CD4-positive, alpha-beta memory T cell (primary cell): ENCODE measurements around the gene CGA. TPM values are rescaled to one million over a fixed set of nuclear protein-coding genes. Genes with fewer than 3 reads are reported as not detected.

ENCODE experiments used
- CTCF ChIA-PET: fragments of 350-600 bp; sonication (Branson Sonifier 250); formaldehyde crosslinking; loops from one replicate; lab custom pipeline; 2021; ENCODE audit warnings: inconsistent platforms; ENCODE audit not compliant: partially characterized antibody; lab: Charles Lee
- POLR2A ChIA-PET: fragments of 350-600 bp; sonication (Branson Sonifier 250); formaldehyde crosslinking; loops from one replicate; lab custom pipeline; 2021; ENCODE audit not compliant: partially characterized antibody; lab: Charles Lee
- DNase-seq, 5 donors: peaks; one replicate each; pipeline versions ENCODE4 v3.0.0 to v3.0.0-alpha.2; 2020 to 2022; ENCODE audit warnings: mixed read lengths in 1 of 5
- H3K27ac ChIP-seq: one replicate; pipeline ENCODE4 v1.7.0; 2013; ENCODE audit warnings: low read depth, low read length
- H3K27me3 ChIP-seq: 2 replicates; pipeline ENCODE4 v1.7.0; 2013; ENCODE audit warnings: mild to moderate bottlenecking, low read length, moderate library complexity; ENCODE audit not compliant: insufficient read depth
- H3K36me3 ChIP-seq: 2 replicates; pipeline ENCODE4 v1.7.0; 2013; ENCODE audit warnings: mild to moderate bottlenecking, low read length, moderate library complexity; ENCODE audit not compliant: insufficient read depth
- H3K4me1 ChIP-seq: 2 replicates; pipeline ENCODE4 v1.7.0; 2013; ENCODE audit warnings: mild to moderate bottlenecking, low read length, moderate library complexity; ENCODE audit not compliant: insufficient read depth
- H3K4me3 ChIP-seq, 2 donors: one replicate each; pipeline ENCODE4 v1.7.0; 2013; ENCODE audit warnings: low read length in 2 of 2, mild to moderate bottlenecking in 1 of 2
- H3K9me3 ChIP-seq, 2 donors: one replicate each; pipeline ENCODE4 v1.7.0; 2013; ENCODE audit warnings: low read length in 2 of 2, control low read depth in 1 of 2; ENCODE audit not compliant: control insufficient read depth in 1 of 2
- H3K27ac Mint-ChIP-seq, 7 donors: one replicate each; pipeline ENCODE4 v1.8.0; 2020 to 2021; ENCODE audit warnings: mixed read lengths in 7 of 7, mild to moderate bottlenecking in 6 of 7, inconsistent platforms in 3 of 7, moderate library complexity in 3 of 7
- H3K27me3 Mint-ChIP-seq, 2 donors: one replicate each; pipeline ENCODE4 v1.8.0; 2020 to 2021; ENCODE audit warnings: mixed read lengths in 2 of 2
- H3K36me3 Mint-ChIP-seq, 2 donors: one replicate each; pipeline ENCODE4 v1.8.0; 2020 to 2021; ENCODE audit warnings: mixed read lengths in 2 of 2, inconsistent platforms in 1 of 2, mild to moderate bottlenecking in 1 of 2
- H3K4me1 Mint-ChIP-seq, 4 donors: one replicate each; pipeline ENCODE4 v1.8.0; 2020 to 2021; ENCODE audit warnings: mixed read lengths in 4 of 4, mild to moderate bottlenecking in 1 of 4
- H3K4me3 Mint-ChIP-seq, 8 donors: one replicate each; pipeline ENCODE4 v1.8.0; 2020 to 2021; ENCODE audit warnings: mixed read lengths in 8 of 8, mild to moderate bottlenecking in 7 of 8, moderate library complexity in 6 of 8, inconsistent platforms in 3 of 8
- H3K9me3 Mint-ChIP-seq, 8 donors: one replicate each; pipeline ENCODE4 v1.8.0; 2020 to 2021; ENCODE audit warnings: mixed read lengths in 8 of 8, mild to moderate bottlenecking in 5 of 8, inconsistent platforms in 3 of 8, moderate library complexity in 1 of 8
- intact Hi-C: fragments of 100-400 bp; cut with micrococcal nuclease; formaldehyde crosslinking; loops from one replicate; pipeline ENCODE4 v1.15.1; 2023
- polyA plus RNA-seq, 2 donors: library from polyadenylated mRNA; unstranded; fragments of 300-500 nt; fragmentation: Illumina TruSeq; gene quantifications; one replicate each; pipeline ENCODE4 v1.2.3, GENCODE V29; 2021
- total RNA-seq, 2 experiments: library from RNA; stranded (reverse); gene quantifications; one replicate each; pipeline ENCODE4 v1.2.3, GENCODE V29; 2021

The CGA gene
- total and polyA plus RNA-seq, 4 experiments from 2014 or later: not detected

GRCh38 chr6:87103977-87104601 is 9.2 kb upstream of the CGA start:
- Mint-ChIP-seq H3K27ac (no peak overlapping the region), H3K4me3 (no peak overlapping the region), H3K9me3 (peaks cover 0 to under 1% (median 0%) of the 10 kb centered on the region in 8 donors), H3K4me1 (no peaks in the 10 kb centered on the region), H3K27me3 (peaks cover 6 to 8% of the 10 kb centered on the region in 2 donors), H3K36me3 (no peaks in the 10 kb centered on the region)
- no peaks in the 10 kb centered on the region for H3K36me3 ChIP-seq
- H3K9me3 ChIP-seq: no peaks in the 10 kb centered on the region
- no peaks in the 10 kb centered on the region for H3K27me3 ChIP-seq
- no peak overlapping the region for H3K4me3 ChIP-seq
- ChIA-PET CTCF (interaction anchor here (4.5 kb wide), 1 partner anchor 25 kb away, joined by 16 read pairs; no protein-coding TSS in a partner anchor), POLR2A (no interaction called here)
- no peak for DNase-seq
- no peak overlapping the region for H3K27ac ChIP-seq
- H3K4me1 ChIP-seq: no peaks in the 10 kb centered on the region
- intact Hi-C loops: no loop called here

GRCh38 chr6:87102151-87102621 is 7.3 kb upstream of the CGA start:
- H3K36me3 ChIP-seq: no peaks in the 10 kb centered on the region
- no peak overlapping the region for H3K4me3 Mint-ChIP-seq
- no peaks in the 10 kb centered on the region for H3K4me1 Mint-ChIP-seq
- H3K4me3 ChIP-seq: no peak overlapping the region
- H3K27me3 Mint-ChIP-seq: peaks cover 0 to 3% of the 10 kb centered on the region in 2 donors
- CTCF ChIA-PET: interaction anchor here (4.5 kb wide), 1 partner anchor 23 kb away, joined by 16 read pairs; no protein-coding TSS in a partner anchor
- no peak overlapping the region for H3K27ac ChIP-seq
- no peaks in the 10 kb centered on the region for H3K27me3 ChIP-seq
- intact Hi-C loops: no loop called here
- DNase-seq: no peak
- no peaks in the 10 kb centered on the region for H3K9me3 ChIP-seq
- POLR2A ChIA-PET: no interaction called here
- no peak overlapping the region for H3K27ac Mint-ChIP-seq
- no peaks in the 10 kb centered on the region for H3K36me3 Mint-ChIP-seq
- H3K9me3 Mint-ChIP-seq: no peaks in the 10 kb centered on the region
- H3K4me1 ChIP-seq: no peaks in the 10 kb centered on the region

- Mint-ChIP-seq H3K4me3 (no peak overlapping the region), H3K27ac (no peak overlapping the region), H3K27me3 (peaks cover 0 to 3% of the 10 kb centered on the region in 2 donors), H3K36me3 (no peaks in the 10 kb centered on the region), H3K4me1 (no peaks in the 10 kb centered on the region), H3K9me3 (no peaks in the 10 kb centered on the region)
- no peak overlapping the region for H3K27ac ChIP-seq
- H3K9me3 ChIP-seq: no peaks in the 10 kb centered on the region
- ChIA-PET POLR2A (no interaction called here), CTCF (no interaction called here)
- no peak for DNase-seq
- no peaks in the 10 kb centered on the region for H3K4me1 ChIP-seq
- no peaks in the 10 kb centered on the region for H3K27me3 ChIP-seq
- no peak overlapping the region for H3K4me3 ChIP-seq
- intact Hi-C loops: no loop called here
- no peaks in the 10 kb centered on the region for H3K36me3 ChIP-seq
These were observed 6.2 kb upstream of the CGA start for GRCh38 chr6:87101067-87101466.

GRCh38 chr6:87100216-87100615 is 5.3 kb upstream of the CGA start:
- no peak overlapping the region for H3K27ac Mint-ChIP-seq
- Histone ChIP-seq H3K4me3 (no peak overlapping the region), H3K27ac (no peak overlapping the region), H3K4me1 (no peaks in the 10 kb centered on the region), H3K36me3 (no peaks in the 10 kb centered on the region), H3K9me3 (no peaks in the 10 kb centered on the region), H3K27me3 (no peaks in the 10 kb centered on the region)
- H3K4me1 Mint-ChIP-seq: no peaks in the 10 kb centered on the region
- no peaks in the 10 kb centered on the region for H3K9me3 Mint-ChIP-seq
- POLR2A ChIA-PET: no interaction called here
- no peaks in the 10 kb centered on the region for H3K36me3 Mint-ChIP-seq
- no peak for DNase-seq
- CTCF ChIA-PET: interaction anchor here (0.9 kb wide), 1 partner anchor 21 kb away, joined by 3 read pairs; no protein-coding TSS in a partner anchor
- H3K27me3 Mint-ChIP-seq: peaks cover 3 to 6% of the 10 kb centered on the region in 2 donors
- H3K4me3 Mint-ChIP-seq: no peak overlapping the region
- intact Hi-C loops: no loop called here

- DNase-seq: no peak
- Histone ChIP-seq H3K27ac (no peak overlapping the region), H3K4me1 (no peaks in the 10 kb centered on the region), H3K36me3 (no peaks in the 10 kb centered on the region), H3K4me3 (no peak overlapping the region), H3K27me3 (no peaks in the 10 kb centered on the region), H3K9me3 (no peaks in the 10 kb centered on the region)
- peaks cover 6% of the 10 kb centered on the region in 2 donors for H3K27me3 Mint-ChIP-seq
- POLR2A ChIA-PET: no interaction called here
- no peaks in the 10 kb centered on the region for H3K9me3 Mint-ChIP-seq
- no peaks in the 10 kb centered on the region for H3K36me3 Mint-ChIP-seq
- H3K4me1 Mint-ChIP-seq: no peaks in the 10 kb centered on the region
- no peak overlapping the region for H3K27ac Mint-ChIP-seq
- intact Hi-C loops: no loop called here
- H3K4me3 Mint-ChIP-seq: no peak overlapping the region
- CTCF ChIA-PET: interaction anchor here (0.9 kb wide), 1 partner anchor 20 kb away, joined by 3 read pairs; no protein-coding TSS in a partner anchor
These were observed 4.6 kb upstream of the CGA start for GRCh38 chr6:87099472-87099871.

GRCh38 chr6:87094576-87094975 is 330 bp downstream of the CGA start:
- no peaks in the 10 kb centered on the region for H3K4me1 ChIP-seq
- CTCF ChIA-PET: interaction anchor here (1.5 to 3.4 kb wide), 2 partner anchors 16 to 20 kb away, joined by 4 to 15 read pairs; no protein-coding TSS in a partner anchor
- H3K36me3 Mint-ChIP-seq: no peaks in the 10 kb centered on the region
- POLR2A ChIA-PET: interaction anchor here (0.9 kb wide), 1 partner anchor 10 kb away, joined by 3 read pairs; no protein-coding TSS in a partner anchor
- intact Hi-C loops: no loop called here
- H3K9me3 Mint-ChIP-seq: no peaks in the 10 kb centered on the region
- DNase-seq: no peak
- peaks cover 0 to 2% (median 0%) of the 10 kb centered on the region in 4 donors for H3K4me1 Mint-ChIP-seq
- H3K4me3 Mint-ChIP-seq: no peak overlapping the region
- no peaks in the 10 kb centered on the region for H3K9me3 ChIP-seq
- no peaks in the 10 kb centered on the region for H3K36me3 ChIP-seq
- no peaks in the 10 kb centered on the region for H3K27me3 ChIP-seq
- H3K27ac Mint-ChIP-seq: no peak overlapping the region
- no peak overlapping the region for H3K27ac ChIP-seq
- H3K4me3 ChIP-seq: no peak overlapping the region
- H3K27me3 Mint-ChIP-seq: peaks cover 9 to 12% of the 10 kb centered on the region in 2 donors

GRCh38 chr6:87093651-87094050 is 1.3 kb downstream of the CGA start:
- intact Hi-C loops: no loop called here
- Histone ChIP-seq H3K27ac (no peak overlapping the region), H3K27me3 (no peaks in the 10 kb centered on the region), H3K9me3 (no peaks in the 10 kb centered on the region), H3K4me3 (no peak overlapping the region), H3K4me1 (no peaks in the 10 kb centered on the region), H3K36me3 (no peaks in the 10 kb centered on the region)
- no peaks in the 10 kb centered on the region for H3K9me3 Mint-ChIP-seq
- H3K4me3 Mint-ChIP-seq: no peak overlapping the region
- no peak overlapping the region for H3K27ac Mint-ChIP-seq
- peaks cover 0 to 2% (median 0%) of the 10 kb centered on the region in 4 donors for H3K4me1 Mint-ChIP-seq
- POLR2A ChIA-PET: no interaction called here
- peaks cover 9 to 10% of the 10 kb centered on the region in 2 donors for H3K27me3 Mint-ChIP-seq
- DNase-seq: no peak
- no peaks in the 10 kb centered on the region for H3K36me3 Mint-ChIP-seq
- CTCF ChIA-PET: interaction anchor here (1.5 to 3.4 kb wide), 2 partner anchors 15 to 19 kb away, joined by 4 to 15 read pairs; no protein-coding TSS in a partner anchor
